GM18526 (cell line): ENCODE measurements around the gene EMC10.

Experiments
- POLR2A ChIP-seq: IDR thresholded peaks from 3 replicates; pipeline ENCODE4 v1.6.1; 2011; ENCODE audit not compliant: insufficient read length; ENCODE audit errors: extremely low read depth

Gene EMC10

GRCh38 chr19:50482271-50482855 is 6.1 kb downstream of the EMC10 start:
- TF ChIP-seq POLR2A, result no peak

- TF ChIP-seq POLR2A, result no peak
These were observed 6.6 kb downstream of the EMC10 start for GRCh38 chr19:50482916-50483315.

GRCh38 chr19:50485284-50485955 is 9.1 kb downstream of the EMC10 start:
- no peak for TF ChIP-seq POLR2A

- no peak for TF ChIP-seq POLR2A
These were observed 10.7 kb downstream of the EMC10 start for GRCh38 chr19:50486823-50487515.

GRCh38 chr19:50488389-50489194 is 12.3 kb downstream of the EMC10 start:
- no peak for TF ChIP-seq POLR2A

- TF ChIP-seq POLR2A, result no peak
These were observed 13.2 kb downstream of the EMC10 start for GRCh38 chr19:50489461-50490011.

GRCh38 chr19:50490411-50490811 is 14.1 kb downstream of the EMC10 start:
- TF ChIP-seq POLR2A, result no peak

DNA sequence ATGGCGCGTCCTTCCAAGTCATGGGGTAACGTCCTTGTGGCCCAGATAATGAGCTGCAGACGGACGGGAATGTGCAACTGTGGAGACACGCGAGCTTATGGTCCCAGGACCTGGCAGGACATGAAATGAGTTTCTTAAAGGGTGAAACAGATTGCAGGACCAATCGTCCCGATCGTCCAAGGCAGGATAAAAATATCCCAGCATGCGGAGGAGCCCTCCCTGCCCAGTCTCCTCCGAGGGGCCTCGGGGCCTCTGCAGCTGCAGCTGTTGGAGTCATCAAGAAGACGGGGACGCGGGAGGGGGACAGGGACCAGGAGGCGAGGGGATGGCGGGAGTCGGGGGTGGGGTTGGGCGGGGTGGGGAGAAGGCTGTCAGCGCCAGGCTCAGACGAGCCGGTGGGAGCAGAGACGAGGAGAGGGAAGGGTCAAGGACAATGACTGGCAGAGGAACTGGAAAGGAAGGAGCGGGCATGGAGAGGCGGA is 14.7 kb downstream of the EMC10 start:
- no peak for TF ChIP-seq POLR2A

DNA sequence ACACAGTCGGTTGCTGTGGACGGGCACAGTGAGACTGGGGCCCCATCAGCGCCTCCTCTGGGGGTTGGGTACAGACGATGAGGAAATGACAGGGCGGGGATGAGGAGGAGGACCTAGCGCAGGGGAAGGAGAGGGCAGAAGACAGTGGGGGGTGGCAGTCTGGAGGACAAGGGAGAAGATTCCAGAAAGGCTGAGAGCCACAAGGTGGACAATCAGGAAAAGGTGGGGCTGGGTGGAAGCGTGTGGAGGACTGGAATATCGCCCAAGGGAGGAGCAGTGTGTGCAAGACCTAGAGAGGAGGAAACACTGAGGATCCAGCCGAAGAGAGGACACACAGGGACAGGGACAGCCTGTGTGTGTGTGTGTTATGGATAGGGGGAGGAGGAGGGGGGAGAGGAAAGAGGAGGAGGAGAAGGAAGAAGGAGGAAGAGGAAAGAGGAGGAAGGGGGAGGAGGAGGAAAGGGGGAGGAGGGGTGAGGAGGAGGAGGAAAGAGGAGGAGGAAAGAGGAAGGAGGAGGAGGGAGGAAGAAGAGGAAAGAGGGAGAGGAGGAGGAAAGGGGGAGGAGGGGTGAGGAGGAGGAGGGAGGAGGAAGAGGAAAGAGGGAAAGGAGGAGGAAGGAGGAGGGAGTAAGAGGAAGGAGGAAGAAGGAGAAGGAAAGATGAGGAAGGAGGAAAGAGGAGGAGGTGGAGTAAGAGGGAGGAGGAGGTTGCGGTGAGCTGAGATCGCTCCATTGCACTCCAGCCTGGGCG is 16.2 kb downstream of the EMC10 start:
- no peak for TF ChIP-seq POLR2A

DNA sequence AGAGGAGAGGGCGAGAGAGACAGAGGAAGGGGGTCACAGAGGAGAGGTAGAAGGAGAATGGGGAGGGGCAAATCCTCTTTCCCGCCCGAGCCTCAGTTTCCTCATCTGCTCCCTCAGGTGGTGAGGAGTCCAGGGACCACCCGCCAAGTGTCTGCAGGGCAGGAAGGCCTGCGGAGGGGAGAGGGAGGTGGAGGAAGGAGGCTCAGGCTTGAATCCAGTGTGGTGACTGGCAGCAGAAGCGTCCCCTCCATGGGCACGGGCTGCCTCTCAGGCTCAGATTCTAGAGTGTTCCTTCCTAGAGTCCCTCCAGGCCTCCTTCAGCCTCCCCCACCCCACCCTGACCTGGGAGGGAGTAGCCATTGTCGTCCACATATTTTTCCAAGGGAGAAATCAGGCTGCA is 16.9 kb downstream of the EMC10 start:
- TF ChIP-seq POLR2A, result no peak

DNA sequence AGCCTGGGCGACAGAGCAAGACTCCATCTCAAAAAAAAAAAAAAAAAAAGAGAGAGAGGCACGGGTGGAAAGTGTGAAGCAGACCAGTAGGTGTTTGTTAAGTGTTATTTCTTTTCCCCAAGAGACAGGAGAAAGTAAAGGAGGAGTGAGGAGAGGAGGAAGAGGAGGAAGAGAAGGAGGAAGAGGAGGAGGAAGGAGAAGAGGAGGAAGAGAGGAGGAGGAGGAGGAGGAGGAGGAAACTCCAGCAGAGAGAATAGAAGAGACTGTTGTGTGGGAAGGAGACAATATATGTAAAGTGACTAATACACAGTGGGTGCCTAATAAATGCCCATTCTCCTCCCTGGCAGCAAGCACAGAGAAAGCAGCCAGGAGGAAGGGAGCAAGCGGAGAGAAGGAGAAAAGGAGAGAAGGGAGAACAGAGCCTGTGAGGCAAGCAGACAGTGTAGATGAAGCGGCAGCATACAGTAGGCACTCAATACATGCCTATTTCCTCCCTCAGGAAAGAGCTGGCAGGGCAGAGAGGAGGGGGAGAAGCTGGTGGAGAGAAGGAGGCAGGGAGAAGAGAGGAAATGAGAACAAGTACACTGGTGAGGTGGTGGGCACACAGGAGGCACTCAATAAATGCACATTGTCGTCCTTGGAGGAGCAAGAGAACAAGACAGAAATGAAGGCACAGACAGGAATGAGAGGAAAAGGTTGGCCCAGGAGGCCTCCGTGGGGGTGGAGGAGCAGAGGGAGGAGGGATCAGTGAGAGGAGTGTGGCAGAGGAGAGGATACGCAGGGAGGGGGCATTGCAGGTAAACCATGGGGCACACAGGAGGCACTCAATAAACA is 18.1 kb downstream of the EMC10 start:
- TF ChIP-seq POLR2A, result no peak

- TF ChIP-seq POLR2A, result no peak
These were observed 18.8 kb downstream of the EMC10 start for GRCh38 chr19:50495020-50495531.
